CD14-positive monocyte (primary cell): ENCODE data around the gene STPG1. TPM values are rescaled to one million over a fixed set of nuclear protein-coding genes. Genes with fewer than 3 reads are reported as not detected.

Experiments
- DNase-seq, 3 donors: peaks; one replicate each; pipeline ENCODE4 v3.0.0-alpha.2; 2011 to 2022
- H2AFZ ChIP-seq: 2 replicates; pipeline ENCODE4 v1.6.0; 2012; ENCODE audit warnings: mild to moderate bottlenecking, low read depth, low read length, inconsistent platforms; ENCODE audit not compliant: insufficient read depth, poor library complexity, severe bottlenecking
- H3K27ac ChIP-seq, 2 donors: 1 replicate in 1 of 2; 2 replicates in 1 of 2; pipeline ENCODE4 v1.5.1; 2012 to 2013; ENCODE audit warnings: low read length in 2 of 2, control low read depth in 1 of 2, inconsistent platforms in 1 of 2, low read depth in 1 of 2, mild to moderate bottlenecking in 1 of 2
- H3K27me3 ChIP-seq, 2 donors: one replicate each; pipeline versions ENCODE4 v1.6.0 to v1.6.1; 2011 to 2013; ENCODE audit warnings: low read length in 2 of 2; ENCODE audit not compliant: control insufficient read depth in 2 of 2, insufficient read depth in 2 of 2
- H3K36me3 ChIP-seq, 2 donors: replicated peaks in 1 of 2; 1 replicate in 1 of 2; 2 replicates in 1 of 2; pipeline versions ENCODE4 v1.5.1 to v1.6.1; 2012 to 2013; ENCODE audit warnings: low read length in 2 of 2, control low read depth in 1 of 2, inconsistent platforms in 1 of 2, mild to moderate bottlenecking in 1 of 2; ENCODE audit not compliant: insufficient read depth in 2 of 2, control insufficient read depth in 1 of 2
- H3K4me1 ChIP-seq, 2 donors: 1 replicate in 1 of 2; 2 replicates in 1 of 2; pipeline versions ENCODE4 v1.5.1 to v1.6.1; 2012 to 2013; ENCODE audit warnings: low read length in 2 of 2, control low read depth in 1 of 2, inconsistent platforms in 1 of 2, mild to moderate bottlenecking in 1 of 2, moderate library complexity in 1 of 2; ENCODE audit not compliant: insufficient read depth in 2 of 2, control insufficient read depth in 1 of 2
- H3K4me2 ChIP-seq: replicated peaks from 2 replicates; pipeline ENCODE3; 2012; ENCODE audit warnings: low read length, moderate library complexity, mild to moderate bottlenecking; ENCODE audit not compliant: poor library complexity, severe bottlenecking; ENCODE audit errors: extremely low read depth
- H3K4me3 ChIP-seq, 3 experiments: fragments of 200-600 bp in 1 of 3; sonication (generic) in 1 of 3; replicated peaks in 1 of 3; 1 replicate in 2 of 3; 2 replicates in 1 of 3; pipeline ENCODE4 v1.5.1; 2011 to 2013; ENCODE audit warnings: low read length in 3 of 3, mild to moderate bottlenecking in 3 of 3, control low read depth in 2 of 3, low read depth in 2 of 3, inconsistent platforms in 1 of 3, moderate library complexity in 1 of 3
- H3K79me2 ChIP-seq: 2 replicates; pipeline ENCODE4 v1.6.0; 2012; ENCODE audit warnings: mild to moderate bottlenecking, control low read depth, inconsistent platforms, low read length, moderate library complexity; ENCODE audit not compliant: insufficient read depth
- H3K9ac ChIP-seq: 2 replicates; pipeline ENCODE4 v1.6.0; 2017; ENCODE audit warnings: low read length, mild to moderate bottlenecking; ENCODE audit not compliant: insufficient read depth, poor library complexity, severe bottlenecking
- H3K9me3 ChIP-seq, 2 donors: replicated peaks in 1 of 2; 1 replicate in 1 of 2; 2 replicates in 1 of 2; pipeline versions ENCODE4 v1.5.1 to v1.6.1; 2012 to 2013; ENCODE audit warnings: low read length in 2 of 2, control low read depth in 1 of 2; ENCODE audit not compliant: control insufficient read depth in 1 of 2, insufficient read depth in 1 of 2
- H4K20me1 ChIP-seq: 2 replicates; pipeline ENCODE4 v1.6.0; 2012; ENCODE audit warnings: mild to moderate bottlenecking, low read length, control low read depth, moderate library complexity; ENCODE audit not compliant: insufficient read depth
- H3K27ac Mint-ChIP-seq, 7 donors: one replicate each; pipeline ENCODE4 v1.8.0; 2020; ENCODE audit warnings: mild to moderate bottlenecking in 7 of 7, mixed read lengths in 7 of 7, moderate library complexity in 6 of 7, inconsistent platforms in 2 of 7
- H3K27me3 Mint-ChIP-seq, 3 donors: one replicate each; pipeline ENCODE4 v1.8.0; 2021 to 2022; ENCODE audit warnings: low read depth in 3 of 3, mild to moderate bottlenecking in 3 of 3, mixed read lengths in 3 of 3, moderate library complexity in 3 of 3, inconsistent platforms in 1 of 3
- H3K36me3 Mint-ChIP-seq, 2 donors: one replicate each; pipeline ENCODE4 v1.8.0; 2020; ENCODE audit warnings: mixed read lengths in 2 of 2, inconsistent platforms in 1 of 2, mild to moderate bottlenecking in 1 of 2
- H3K4me1 Mint-ChIP-seq: one replicate; pipeline ENCODE4 v1.8.0; 2020; ENCODE audit warnings: mild to moderate bottlenecking, mixed read lengths
- H3K4me3 Mint-ChIP-seq, 2 donors: one replicate each; pipeline ENCODE4 v1.8.0; 2020; ENCODE audit warnings: mild to moderate bottlenecking in 2 of 2, mixed read lengths in 2 of 2, moderate library complexity in 1 of 2
- H3K9me3 Mint-ChIP-seq, 7 donors: one replicate each; pipeline ENCODE4 v1.8.0; 2020 to 2022; ENCODE audit warnings: mixed read lengths in 7 of 7, mild to moderate bottlenecking in 6 of 7, moderate library complexity in 6 of 7, inconsistent platforms in 2 of 7
- WGBS: methylation state at CpG from one replicate; pipeline ENCODE4 v1.1.5; 2013; ENCODE audit warnings: missing lambda C conversion rate; ENCODE audit not compliant: insufficient coverage; 5-methylcytosine and 5-hydroxymethylcytosine counted together
- intact Hi-C, 2 donors: fragments of 100-400 bp; cut with micrococcal nuclease; formaldehyde crosslinking; loops; one replicate each; pipeline versions ENCODE4 v1.15.0 to v1.15.1; 2023
- polyA plus RNA-seq, 3 donors: library from polyadenylated mRNA; depleted of rRNA in 1 of 3; unstranded in 2 of 3; stranded (reverse) in 1 of 3; fragments of 300-500 nt in 2 of 3; fragments of >200 nt in 1 of 3; fragmentation: Illumina TruSeq in 2 of 3; gene quantifications; 1 replicate in 2 of 3; 2 replicates in 1 of 3; pipeline ENCODE4 v1.2.3, GENCODE V29; 2012 to 2021
- TF ChIP-seq, protein P1 (sequence below): fragments of 200-600 bp; IDR thresholded peaks from one replicate; pipeline ENCODE4 v1.8.0; 2022; ENCODE audit warnings: antibody characterized with exemption, mild to moderate bottlenecking

STPG1 gene
- polyA plus RNA-seq, 3 donors: 0.57 to 0.85 (median 0.60) TPM

DNA sequence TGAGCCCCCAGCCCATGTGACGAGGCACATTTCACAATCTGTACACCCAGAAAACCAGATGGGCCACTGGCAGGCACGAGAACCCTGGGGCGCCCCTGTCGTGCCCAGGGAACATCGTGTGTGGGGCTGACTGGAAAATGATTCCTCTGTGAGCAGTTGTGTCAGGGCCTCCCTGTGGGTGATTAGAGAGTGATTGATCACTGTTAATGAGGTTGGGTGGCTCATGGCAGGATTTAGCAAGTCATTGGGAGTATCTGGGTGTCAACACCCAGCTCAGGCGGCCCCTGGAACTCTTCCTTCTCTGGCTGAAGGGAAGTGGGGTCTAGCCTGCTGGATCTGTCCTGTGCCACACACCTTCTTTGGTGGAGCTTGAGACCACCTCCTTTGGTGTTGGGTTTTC lies 88.7 kb downstream of the STPG1 start:
- H3K27me3 ChIP-seq: peaks cover 41 to 74% of the 10 kb centered on the region in 2 donors
- H3K27ac Mint-ChIP-seq: no peak overlapping the region

DNA sequence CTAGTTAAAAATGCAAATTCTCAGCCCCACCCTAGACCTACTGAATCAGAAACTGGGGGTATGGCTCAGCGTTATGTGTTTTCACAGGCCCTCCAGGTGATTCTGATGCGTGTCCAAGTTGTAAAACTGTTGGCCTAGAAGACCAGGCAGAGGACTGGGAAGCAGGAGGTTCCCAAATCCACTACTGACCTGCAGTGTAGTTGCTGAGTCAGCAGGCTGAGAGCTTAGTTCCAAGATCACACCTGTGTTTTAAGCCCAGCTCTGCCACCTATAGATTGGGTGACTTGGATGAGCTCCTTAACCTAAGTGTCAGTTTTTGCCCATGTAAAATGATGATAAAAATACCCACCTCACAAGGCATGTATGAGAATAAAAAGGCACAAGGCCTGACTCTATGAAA lies 90.3 kb downstream of the STPG1 start:
- Mint-ChIP-seq H3K9me3 (peaks cover 0 to 12% (median 4%) of the 10 kb centered on the region in 7 donors), H3K27me3 (peaks cover 59 to 87% (median 73%) of the 10 kb centered on the region in 3 donors), H3K4me3 (peak overlapping the region in 1 of 2 donors; percentile 99), H3K27ac (no peak overlapping the region), H3K36me3 (peaks cover 4 to 22% of the 10 kb centered on the region in 2 donors), H3K4me1 (peaks cover 30% of the 10 kb centered on the region)
- H3K79me2 ChIP-seq: no peaks in the 10 kb centered on the region
- no peak overlapping the region for H3K4me3 ChIP-seq
- intact Hi-C loops: no loop called here
- H3K36me3 ChIP-seq: no peaks in the 10 kb centered on the region
- WGBS: 100% methylated on average over 2 of the region's 2 CpGs
- H3K27ac ChIP-seq: no peak overlapping the region
- no peak overlapping the region for H3K4me2 ChIP-seq
- H3K9me3 ChIP-seq: peaks cover 0 to 10% of the 10 kb centered on the region in 2 donors
- H2AFZ ChIP-seq: no peak overlapping the region
- peaks cover 10 to 23% of the 10 kb centered on the region in 2 donors for H3K4me1 ChIP-seq
- no peak overlapping the region for H3K9ac ChIP-seq
- TF ChIP-seq, protein P1, sequence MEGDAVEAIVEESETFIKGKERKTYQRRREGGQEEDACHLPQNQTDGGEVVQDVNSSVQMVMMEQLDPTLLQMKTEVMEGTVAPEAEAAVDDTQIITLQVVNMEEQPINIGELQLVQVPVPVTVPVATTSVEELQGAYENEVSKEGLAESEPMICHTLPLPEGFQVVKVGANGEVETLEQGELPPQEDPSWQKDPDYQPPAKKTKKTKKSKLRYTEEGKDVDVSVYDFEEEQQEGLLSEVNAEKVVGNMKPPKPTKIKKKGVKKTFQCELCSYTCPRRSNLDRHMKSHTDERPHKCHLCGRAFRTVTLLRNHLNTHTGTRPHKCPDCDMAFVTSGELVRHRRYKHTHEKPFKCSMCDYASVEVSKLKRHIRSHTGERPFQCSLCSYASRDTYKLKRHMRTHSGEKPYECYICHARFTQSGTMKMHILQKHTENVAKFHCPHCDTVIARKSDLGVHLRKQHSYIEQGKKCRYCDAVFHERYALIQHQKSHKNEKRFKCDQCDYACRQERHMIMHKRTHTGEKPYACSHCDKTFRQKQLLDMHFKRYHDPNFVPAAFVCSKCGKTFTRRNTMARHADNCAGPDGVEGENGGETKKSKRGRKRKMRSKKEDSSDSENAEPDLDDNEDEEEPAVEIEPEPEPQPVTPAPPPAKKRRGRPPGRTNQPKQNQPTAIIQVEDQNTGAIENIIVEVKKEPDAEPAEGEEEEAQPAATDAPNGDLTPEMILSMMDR: no peak
- H4K20me1 ChIP-seq: no peaks in the 10 kb centered on the region
- H3K27me3 ChIP-seq: peaks cover 57 to 86% of the 10 kb centered on the region in 2 donors
- no peak for DNase-seq

More for the DNA sequence above, 88.7 kb downstream of the STPG1 start:
- DNase-seq: no peak
- no peak overlapping the region for H2AFZ ChIP-seq
- H3K79me2 ChIP-seq: no peaks in the 10 kb centered on the region
- WGBS: 48% methylated on average over 3 of the region's 6 CpGs
- Mint-ChIP-seq H3K4me3 (no peak overlapping the region), H3K9me3 (peaks cover 0 to 8% (median under 1%) of the 10 kb centered on the region in 7 donors), H3K27me3 (peaks cover 46 to 73% (median 57%) of the 10 kb centered on the region in 3 donors), H3K4me1 (peaks cover 16% of the 10 kb centered on the region), H3K36me3 (peaks cover 4 to 15% of the 10 kb centered on the region in 2 donors)
- no peak overlapping the region for H3K9ac ChIP-seq
- intact Hi-C loops: loop anchor here in 1 of 2 donors (5.0 kb wide), 1 partner anchor 67 kb away; no protein-coding TSS in a partner anchor
- H3K4me2 ChIP-seq: no peak overlapping the region
- peaks cover 0 to 4% of the 10 kb centered on the region in 2 donors for H3K9me3 ChIP-seq
- no peaks in the 10 kb centered on the region for H3K36me3 ChIP-seq
- H4K20me1 ChIP-seq: no peaks in the 10 kb centered on the region
- TF ChIP-seq, protein P1: no peak
- peaks cover 10 to 19% of the 10 kb centered on the region in 2 donors for H3K4me1 ChIP-seq
- no peak overlapping the region for H3K27ac ChIP-seq
- no peak overlapping the region for H3K4me3 ChIP-seq
